GM19239 (cell line): ENCODE data around the gene SCAI.

Experiments
- DNase-seq: peaks from one replicate; pipeline ENCODE4 v3.0.0; 2011; ENCODE audit warnings: low spot score; ENCODE audit not compliant: insufficient read length
- FAIRE-seq: peaks from 2 replicates; lab custom pipeline; 2011; peaks lifted over from hg19 to GRCh38; lab: Jason Lieb, UNC

SCAI gene

GRCh38 chr9:124908098-124908497 lies 235.2 kb downstream of the SCAI start:
- FAIRE-seq = no peak

GRCh38 chr9:124906966-124907365 lies 236.4 kb downstream of the SCAI start:
- DNase-seq (no peak), FAIRE-seq (no peak)

More at GRCh38 chr9:124908098-124908497, 235.2 kb downstream of the SCAI start:
- no peak for DNase-seq

GRCh38 chr9:124899845-124900244 lies 243.5 kb downstream of the SCAI start:
- FAIRE-seq = no peak

GRCh38 chr9:124897570-124898460 lies 245.5 kb downstream of the SCAI start:
- FAIRE-seq = no peak
- no peak for DNase-seq

More at GRCh38 chr9:124899845-124900244, 243.5 kb downstream of the SCAI start:
- DNase-seq = no peak

GRCh38 chr9:124894741-124895170 lies 248.6 kb downstream of the SCAI start:
- peak; percentile 23 for FAIRE-seq
- DNase-seq = no peak

GRCh38 chr9:124894035-124894740 lies 249.1 kb downstream of the SCAI start:
- no peak for DNase-seq
- no peak for FAIRE-seq
